Kidney epithelial cell (primary cell): ENCODE results near the gene FBXO46. TPM values are rescaled to one million over a fixed set of nuclear protein-coding genes. Genes with fewer than 3 reads are reported as not detected.

ENCODE experiments used
- DNase-seq: peaks from one replicate; pipeline ENCODE4 v3.0.0-alpha.2; 2010; ENCODE audit warnings: low read depth
- H3K27me3 ChIP-seq: 2 replicates; pipeline ENCODE4 v1.6.0; 2011; ENCODE audit warnings: low read length; ENCODE audit not compliant: control insufficient read depth, insufficient read depth
- H3K36me3 ChIP-seq: 2 replicates; pipeline ENCODE4 v1.5.1; 2011; ENCODE audit warnings: low read length; ENCODE audit not compliant: control insufficient read depth, insufficient read depth
- H3K4me3 ChIP-seq: 2 replicates; pipeline ENCODE4 v1.5.1; 2011; ENCODE audit warnings: low read depth, mild to moderate bottlenecking, control low read depth, low read length
- total RNA-seq: library from RNA; depleted of rRNA; stranded (reverse); fragments of >200 nt; gene quantifications from 2 replicates; pipeline ENCODE4 v1.2.3, GENCODE V29; 2015
- TF ChIP-seq, protein P1 (sequence below): IDR thresholded peaks from 2 replicates; pipeline ENCODE4 v1.5.1; 2011; ENCODE audit warnings: mild to moderate bottlenecking, moderate library complexity, low read length, control low read depth, inconsistent platforms; ENCODE audit not compliant: insufficient read depth, poor library complexity, severe bottlenecking

FBXO46 gene
- total RNA-seq, 1 donor from 2014 or later = 13.0 TPM

DNA sequence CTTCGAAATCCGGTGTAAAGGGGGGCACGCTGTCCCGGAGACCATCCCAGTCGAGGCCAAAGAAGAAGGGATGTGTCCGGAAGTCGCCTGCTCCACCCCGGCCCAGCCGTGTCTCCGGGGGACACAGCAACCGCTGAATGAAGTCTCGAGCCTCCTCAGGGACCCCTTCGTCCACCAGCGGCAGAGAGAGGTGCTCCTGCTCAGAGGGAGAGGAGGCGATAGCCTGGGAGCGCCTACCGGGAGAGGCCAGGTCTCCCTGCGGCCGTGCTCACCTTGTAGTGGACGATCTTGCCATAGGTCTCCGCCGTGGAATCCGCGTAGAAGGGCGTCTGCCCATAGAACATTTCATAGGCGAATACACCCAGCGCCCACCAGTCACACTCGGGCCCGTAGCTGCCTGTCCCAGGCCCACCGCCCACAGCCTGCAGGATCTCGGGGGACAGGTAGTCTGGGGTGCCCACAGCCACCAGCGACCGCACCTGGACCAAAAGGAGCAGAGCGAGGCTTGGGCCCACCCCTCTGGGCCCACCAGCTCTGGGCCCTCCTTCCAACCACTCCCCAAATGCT lies 46.8 kb upstream of the FBXO46 start:
- Histone ChIP-seq H3K36me3 (peaks cover 7% of the 10 kb centered on the region), H3K4me3 (no peak overlapping the region), H3K27me3 (no peaks in the 10 kb centered on the region)
- TF ChIP-seq, protein P1, sequence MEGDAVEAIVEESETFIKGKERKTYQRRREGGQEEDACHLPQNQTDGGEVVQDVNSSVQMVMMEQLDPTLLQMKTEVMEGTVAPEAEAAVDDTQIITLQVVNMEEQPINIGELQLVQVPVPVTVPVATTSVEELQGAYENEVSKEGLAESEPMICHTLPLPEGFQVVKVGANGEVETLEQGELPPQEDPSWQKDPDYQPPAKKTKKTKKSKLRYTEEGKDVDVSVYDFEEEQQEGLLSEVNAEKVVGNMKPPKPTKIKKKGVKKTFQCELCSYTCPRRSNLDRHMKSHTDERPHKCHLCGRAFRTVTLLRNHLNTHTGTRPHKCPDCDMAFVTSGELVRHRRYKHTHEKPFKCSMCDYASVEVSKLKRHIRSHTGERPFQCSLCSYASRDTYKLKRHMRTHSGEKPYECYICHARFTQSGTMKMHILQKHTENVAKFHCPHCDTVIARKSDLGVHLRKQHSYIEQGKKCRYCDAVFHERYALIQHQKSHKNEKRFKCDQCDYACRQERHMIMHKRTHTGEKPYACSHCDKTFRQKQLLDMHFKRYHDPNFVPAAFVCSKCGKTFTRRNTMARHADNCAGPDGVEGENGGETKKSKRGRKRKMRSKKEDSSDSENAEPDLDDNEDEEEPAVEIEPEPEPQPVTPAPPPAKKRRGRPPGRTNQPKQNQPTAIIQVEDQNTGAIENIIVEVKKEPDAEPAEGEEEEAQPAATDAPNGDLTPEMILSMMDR = no peak
- no peak for DNase-seq

GRCh38 chr19:45774765-45775164 lies 44.1 kb upstream of the FBXO46 start:
- TF ChIP-seq, protein P1 = no peak
- Histone ChIP-seq H3K4me3 (no peak overlapping the region), H3K27me3 (no peaks in the 10 kb centered on the region), H3K36me3 (peaks cover 7% of the 10 kb centered on the region)
- no peak for DNase-seq

GRCh38 chr19:45773384-45773783 lies 42.7 kb upstream of the FBXO46 start:
- no peak overlapping the region for H3K4me3 ChIP-seq
- H3K27me3 ChIP-seq = no peaks in the 10 kb centered on the region
- H3K36me3 ChIP-seq = peaks cover 7% of the 10 kb centered on the region
- TF ChIP-seq, protein P1 = no peak
- no peak for DNase-seq

DNA sequence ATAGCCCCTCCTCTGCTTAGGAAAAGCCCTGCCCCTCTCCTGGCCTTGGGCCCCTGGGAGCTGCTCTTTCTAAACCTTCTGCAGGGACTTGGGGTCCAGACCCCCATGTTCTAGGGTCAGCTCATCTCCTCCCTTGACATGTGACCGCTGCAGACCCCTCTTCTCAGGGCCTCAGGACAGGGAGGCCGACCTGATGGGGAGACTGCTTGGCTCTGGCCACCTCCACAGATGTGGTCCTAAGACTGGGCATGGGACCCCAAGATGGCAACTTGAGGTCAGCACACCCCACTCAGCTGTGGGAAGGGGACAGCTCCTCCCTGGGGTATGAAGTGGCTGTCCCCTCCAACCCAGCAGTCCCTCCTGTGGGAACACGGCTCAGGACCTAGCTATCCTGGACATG lies 42.2 kb upstream of the FBXO46 start:
- no peak for DNase-seq
- TF ChIP-seq, protein P1 = no peak
- H3K36me3 ChIP-seq = peaks cover 7% of the 10 kb centered on the region
- no peak overlapping the region for H3K4me3 ChIP-seq
- no peaks in the 10 kb centered on the region for H3K27me3 ChIP-seq

DNA sequence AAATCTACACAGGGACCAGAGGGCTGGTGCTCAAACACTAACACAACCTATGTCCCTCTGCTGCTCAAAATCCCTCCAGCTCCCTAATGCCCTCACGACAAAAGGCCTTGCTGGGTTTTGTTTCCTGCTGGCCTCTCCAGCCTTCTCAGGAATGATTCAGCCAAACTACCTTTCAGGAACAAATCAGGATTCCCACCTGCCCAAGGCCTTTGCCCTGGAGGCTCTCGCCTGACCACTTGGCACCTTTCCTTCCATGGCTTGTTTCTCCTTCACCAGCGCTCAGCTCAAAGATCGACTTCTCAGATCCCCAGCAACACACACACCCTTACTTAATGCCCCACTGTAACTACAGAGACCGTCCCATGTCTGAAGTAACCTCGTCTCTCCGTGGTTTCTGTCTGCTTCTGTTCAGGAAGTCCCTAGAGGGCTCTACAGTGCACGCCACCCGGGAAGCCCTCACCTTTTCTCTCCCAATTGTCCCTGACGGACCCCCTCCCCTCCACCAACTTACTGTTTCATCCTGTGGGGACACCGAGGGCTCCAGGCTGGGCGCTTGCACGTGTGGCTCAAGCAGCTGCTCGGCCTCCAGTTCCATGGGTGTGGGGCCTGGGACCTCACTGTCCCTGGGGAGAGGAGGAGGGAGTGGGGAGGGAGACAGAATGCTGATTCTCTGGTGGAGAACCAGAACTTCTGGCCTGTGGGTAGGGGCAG lies 41.6 kb upstream of the FBXO46 start:
- no peaks in the 10 kb centered on the region for H3K27me3 ChIP-seq
- no peak overlapping the region for H3K4me3 ChIP-seq
- TF ChIP-seq, protein P1 = no peak
- DNase-seq = no peak
- H3K36me3 ChIP-seq = peaks cover 5% of the 10 kb centered on the region
